C4-2B (cell line): ENCODE measurements around the gene CUL9.

ENCODE experiments used
- ZFX ChIP-seq: fragments of 450-650 bp; IDR thresholded peaks from 2 replicates; pipeline ENCODE4 v1.6.1; 2017
- TF ChIP-seq, protein P1 (sequence below): fragments of 450-650 bp; conservative IDR thresholded peaks from 2 replicates; pipeline ENCODE4 v1.5.1; 2017; ENCODE audit warnings: mild to moderate bottlenecking

DNA sequence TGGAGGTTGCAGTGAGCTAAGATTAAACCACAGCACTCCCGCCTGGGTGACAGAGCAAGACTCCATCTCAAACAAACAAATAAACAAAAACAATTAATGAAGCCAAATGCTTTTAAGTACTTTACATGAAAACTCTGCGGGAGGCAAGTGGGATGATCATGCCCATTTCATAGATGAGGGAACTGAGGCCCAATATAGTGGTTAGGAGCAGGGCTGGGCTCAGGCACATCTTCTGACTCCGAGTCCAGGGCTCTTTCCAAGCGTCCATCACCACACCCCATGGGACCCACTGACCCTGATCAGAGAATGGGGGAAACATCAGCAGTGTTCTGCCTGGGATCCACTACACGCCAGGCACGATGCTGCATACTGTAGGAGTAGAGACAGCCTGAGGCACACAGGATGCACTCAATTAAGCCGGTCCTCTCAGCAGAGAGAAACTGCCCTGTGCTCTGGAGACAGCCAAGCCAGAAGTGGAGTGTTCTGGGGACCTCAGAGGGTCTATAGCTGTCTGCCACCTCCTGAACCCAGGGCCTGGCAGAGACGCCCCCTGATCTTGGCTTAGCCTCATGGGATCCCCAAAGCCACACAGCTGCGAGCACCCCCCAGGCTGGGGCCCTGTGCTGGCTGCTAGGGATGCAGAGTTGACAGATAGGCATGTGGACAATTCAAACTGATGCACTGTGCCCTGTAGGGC lies 74.8 kb downstream of the CUL9 start:
- TF ChIP-seq, protein P1, sequence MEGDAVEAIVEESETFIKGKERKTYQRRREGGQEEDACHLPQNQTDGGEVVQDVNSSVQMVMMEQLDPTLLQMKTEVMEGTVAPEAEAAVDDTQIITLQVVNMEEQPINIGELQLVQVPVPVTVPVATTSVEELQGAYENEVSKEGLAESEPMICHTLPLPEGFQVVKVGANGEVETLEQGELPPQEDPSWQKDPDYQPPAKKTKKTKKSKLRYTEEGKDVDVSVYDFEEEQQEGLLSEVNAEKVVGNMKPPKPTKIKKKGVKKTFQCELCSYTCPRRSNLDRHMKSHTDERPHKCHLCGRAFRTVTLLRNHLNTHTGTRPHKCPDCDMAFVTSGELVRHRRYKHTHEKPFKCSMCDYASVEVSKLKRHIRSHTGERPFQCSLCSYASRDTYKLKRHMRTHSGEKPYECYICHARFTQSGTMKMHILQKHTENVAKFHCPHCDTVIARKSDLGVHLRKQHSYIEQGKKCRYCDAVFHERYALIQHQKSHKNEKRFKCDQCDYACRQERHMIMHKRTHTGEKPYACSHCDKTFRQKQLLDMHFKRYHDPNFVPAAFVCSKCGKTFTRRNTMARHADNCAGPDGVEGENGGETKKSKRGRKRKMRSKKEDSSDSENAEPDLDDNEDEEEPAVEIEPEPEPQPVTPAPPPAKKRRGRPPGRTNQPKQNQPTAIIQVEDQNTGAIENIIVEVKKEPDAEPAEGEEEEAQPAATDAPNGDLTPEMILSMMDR = no peak
- TF ChIP-seq ZFX = no peak
